ENCODE data around the gene QSOX2.
A peak's percentile ranks its signal among the peaks of the same experiment; 100 is the strongest.
"Not testable (repeated sequence)": the region's sequence is repeated elsewhere in the genome, so short reads cannot be mapped to it uniquely, and the experiment has no call there.

Gene QSOX2

GRCh38 chr9:136282272-136282861 lies 36.8 kb upstream of the QSOX2 start:
- no peak for DNase-seq

DNA sequence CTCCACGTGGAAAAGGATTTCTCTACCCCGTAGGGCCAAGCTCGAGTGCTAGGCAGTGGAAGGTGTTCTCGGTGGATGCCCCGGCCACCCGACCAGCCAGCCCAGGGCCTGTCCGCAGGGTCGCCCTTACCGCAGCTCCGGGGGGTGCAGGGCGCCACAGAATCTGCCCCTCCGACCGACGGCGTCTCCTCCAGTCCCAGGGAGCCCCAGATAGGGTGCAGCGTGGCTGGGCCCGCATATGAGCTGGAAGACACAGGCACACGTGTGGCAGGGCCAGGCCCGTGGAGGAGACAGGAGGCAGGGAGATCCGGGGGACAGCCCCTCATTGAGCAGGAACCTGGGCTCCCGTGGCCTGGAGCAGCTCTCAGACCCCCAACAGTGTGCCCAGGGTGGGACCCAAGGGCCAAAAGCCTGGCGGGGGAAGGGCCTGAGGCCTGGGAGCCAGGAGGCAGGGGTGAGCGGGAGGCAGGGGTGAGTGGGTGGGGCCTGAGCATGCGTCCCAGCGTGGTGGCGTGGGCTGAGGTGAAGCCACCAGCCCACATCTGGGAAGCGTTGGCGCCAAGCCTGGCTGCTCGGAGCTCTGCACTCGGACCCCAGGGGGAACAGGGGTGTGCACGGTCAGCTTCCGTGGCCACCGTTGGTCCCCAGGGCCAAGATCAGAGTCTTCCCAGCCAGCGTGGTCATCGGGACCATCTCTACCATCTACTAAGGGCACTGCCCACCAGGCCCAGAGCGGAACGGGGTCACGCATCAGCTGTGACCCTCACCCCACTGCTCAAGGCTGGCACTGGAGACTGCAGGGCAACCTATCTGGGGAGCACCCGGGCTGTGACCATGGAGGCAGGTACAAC lies 36.0 kb upstream of the QSOX2 start:
- DNase-seq: no peak

GRCh38 chr9:136280535-136281315 lies 35.1 kb upstream of the QSOX2 start:
- DNase-seq: no peak

GRCh38 chr9:136279471-136279870 lies 33.9 kb upstream of the QSOX2 start:
- no peak for DNase-seq

DNA sequence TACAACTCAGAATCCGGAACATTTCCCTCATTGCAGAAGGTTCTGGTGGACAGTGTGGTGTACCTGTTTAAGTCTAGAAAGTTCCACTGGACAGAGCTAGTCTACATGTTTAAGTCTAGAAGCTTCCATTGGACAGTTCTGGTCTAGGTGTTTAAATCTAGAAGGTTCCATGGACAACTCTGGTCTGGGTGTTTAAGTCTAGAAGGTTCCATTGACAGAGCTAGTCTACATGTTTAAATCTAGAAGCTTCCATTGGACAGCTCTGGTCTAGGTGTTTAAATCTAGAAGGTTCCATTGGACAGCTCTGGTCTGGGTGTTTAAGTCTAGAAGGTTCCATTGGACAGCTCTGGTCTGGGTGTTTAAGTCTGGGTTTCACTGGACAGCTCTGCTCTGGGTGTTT lies 33.3 kb upstream of the QSOX2 start:
- DNase-seq: no peak

- DNase-seq: no peak
Measured at GRCh38 chr9:136278221-136278620, 32.6 kb upstream of the QSOX2 start.

DNA sequence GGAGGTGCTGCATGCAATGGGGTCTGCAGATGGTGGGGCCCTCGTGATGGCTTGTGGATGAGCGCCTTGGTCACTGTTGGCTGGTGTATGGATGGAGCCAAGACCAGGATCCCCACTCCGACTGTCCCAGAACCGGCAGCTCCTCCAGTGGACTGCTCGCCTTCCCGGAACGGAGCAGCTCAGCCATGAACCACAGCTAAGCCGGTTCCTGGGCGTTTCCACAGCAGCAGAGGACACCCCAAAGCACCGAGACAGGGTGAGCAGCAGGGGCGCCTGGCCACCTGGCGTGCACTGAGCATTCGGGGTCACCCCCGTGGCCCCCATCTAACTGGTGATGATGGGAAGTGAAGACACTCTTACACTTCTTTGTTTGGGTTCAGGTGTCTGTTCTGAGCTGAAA lies 32.1 kb upstream of the QSOX2 start:
- no peak for DNase-seq

DNA sequence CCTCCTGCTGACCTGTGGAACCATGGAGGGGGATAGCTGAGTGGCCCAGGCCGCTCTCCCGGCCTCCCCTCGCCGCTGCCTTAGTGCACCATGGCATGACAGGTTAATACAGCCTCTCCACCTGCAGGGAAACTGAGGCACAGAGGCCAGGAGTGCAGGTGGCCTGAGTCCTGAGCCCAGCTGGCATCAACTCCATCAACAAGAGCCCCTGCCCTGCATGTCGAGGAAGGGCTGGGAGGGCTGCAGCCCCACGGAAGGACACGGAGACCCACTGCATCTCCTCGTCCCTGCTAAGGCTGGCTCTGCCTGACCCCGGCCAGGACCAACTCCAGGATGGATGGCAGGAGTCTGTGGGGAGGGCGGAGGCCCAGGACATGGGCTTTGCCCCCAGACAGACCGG lies 31.1 kb upstream of the QSOX2 start:
- no peak for DNase-seq

DNA sequence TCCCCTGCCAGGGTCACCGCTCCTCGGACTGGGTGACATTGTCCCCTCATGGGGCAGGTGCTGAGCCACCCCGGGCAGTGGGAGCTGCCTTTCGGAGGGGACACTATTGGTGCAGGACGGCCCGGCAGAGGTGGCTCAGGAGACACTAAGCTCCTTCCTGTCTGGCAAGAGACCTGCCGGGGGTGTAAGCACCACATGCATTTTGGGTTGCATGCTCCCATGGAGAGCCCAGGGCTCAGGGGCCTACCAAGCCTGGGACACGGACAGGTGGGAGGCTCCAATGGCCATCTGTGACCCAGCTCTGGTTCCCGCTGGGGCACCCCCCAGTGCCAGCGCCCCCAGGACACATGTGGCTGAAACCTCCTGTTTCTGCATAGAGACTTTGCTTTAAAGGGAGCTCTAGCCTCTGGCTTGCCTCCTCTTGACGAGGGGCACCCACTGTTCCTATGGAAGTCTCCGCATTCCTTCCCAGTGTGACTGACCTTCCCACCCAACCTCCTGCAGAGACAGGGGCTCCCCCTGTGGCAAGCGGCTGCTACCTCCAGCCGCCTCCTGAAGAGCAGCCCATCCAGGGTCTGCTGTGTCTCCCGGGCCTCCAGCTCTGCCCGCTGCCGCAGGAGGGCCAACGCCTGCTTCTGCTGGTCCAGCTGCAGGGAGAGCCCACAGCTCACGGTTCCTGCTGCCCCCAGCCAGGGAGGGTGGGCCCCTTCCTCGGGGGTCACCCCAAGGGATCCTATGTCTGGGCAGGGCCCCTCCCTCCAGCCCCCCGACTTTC lies 30.2 kb upstream of the QSOX2 start:
- DNase-seq: no peak

- DNase-seq: no peak
Measured at GRCh38 chr9:136274786-136275654, 29.4 kb upstream of the QSOX2 start.

DNA sequence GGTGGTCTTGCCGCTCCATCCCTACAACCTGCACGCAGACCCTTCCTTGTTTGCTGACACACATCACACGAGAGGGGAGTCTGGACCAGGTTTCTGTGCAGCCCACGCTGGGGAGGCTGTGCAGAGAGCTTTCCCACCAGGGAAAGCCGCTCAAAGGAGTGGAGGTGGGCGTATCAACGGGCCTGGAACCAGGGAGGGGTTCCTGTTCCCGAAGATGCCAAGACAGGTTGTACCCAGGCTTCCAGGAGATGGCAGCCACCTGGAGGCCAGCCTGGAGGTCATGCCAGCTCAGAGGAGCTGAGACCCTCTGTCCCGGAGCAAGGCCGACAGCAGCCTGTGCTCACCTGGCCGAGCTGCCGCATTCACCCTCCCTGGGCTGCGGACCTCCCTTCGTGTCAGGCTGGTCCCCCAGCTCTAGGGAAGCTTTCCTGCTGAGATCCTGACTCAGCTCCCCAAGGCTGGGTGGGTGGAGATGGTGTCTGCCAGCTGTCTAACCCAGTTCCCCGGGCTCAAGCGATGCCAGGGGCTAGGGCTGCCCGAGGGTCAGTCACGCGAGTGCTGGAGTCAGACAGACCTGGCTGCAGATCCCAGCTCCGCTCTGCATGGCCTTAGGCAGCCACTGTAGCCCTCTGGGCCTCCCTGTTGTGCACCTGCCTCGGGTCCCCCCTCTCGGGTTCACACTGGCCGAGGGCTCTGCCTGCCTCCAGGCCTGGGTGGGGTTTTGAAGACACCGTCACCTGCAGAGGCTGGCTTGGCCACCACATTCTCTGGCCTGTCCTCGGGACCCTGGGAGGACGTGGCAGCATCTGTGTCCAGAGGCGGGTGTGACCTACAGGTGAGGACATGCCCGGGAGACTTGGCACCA lies 28.5 kb upstream of the QSOX2 start:
- no peak for DNase-seq

- no peak for DNase-seq
Measured at GRCh38 chr9:136273244-136273865, 27.7 kb upstream of the QSOX2 start.

GRCh38 chr9:136270173-136270705 lies 24.6 kb upstream of the QSOX2 start:
- DNase-seq: no peak

DNA sequence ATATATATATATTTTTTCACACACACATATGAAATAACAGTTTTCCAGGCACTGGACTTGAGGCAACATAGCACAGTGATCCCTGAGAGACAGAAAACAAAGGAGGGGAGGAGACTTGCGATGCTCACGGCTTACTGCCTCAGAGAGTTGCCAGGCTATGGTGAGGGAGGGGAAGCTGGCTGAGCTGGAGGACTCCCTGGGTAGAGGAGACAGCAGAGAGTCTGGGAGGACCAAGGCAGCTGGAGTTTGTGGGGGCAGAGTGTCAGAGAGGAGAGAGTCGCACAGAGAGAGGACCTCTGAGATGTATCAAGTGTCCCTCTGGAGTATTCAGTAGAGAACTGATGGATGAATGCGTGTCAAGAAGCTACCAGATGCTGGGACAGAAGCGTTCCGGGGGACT lies 23.1 kb upstream of the QSOX2 start:
- DNase-seq: no peak

DNA sequence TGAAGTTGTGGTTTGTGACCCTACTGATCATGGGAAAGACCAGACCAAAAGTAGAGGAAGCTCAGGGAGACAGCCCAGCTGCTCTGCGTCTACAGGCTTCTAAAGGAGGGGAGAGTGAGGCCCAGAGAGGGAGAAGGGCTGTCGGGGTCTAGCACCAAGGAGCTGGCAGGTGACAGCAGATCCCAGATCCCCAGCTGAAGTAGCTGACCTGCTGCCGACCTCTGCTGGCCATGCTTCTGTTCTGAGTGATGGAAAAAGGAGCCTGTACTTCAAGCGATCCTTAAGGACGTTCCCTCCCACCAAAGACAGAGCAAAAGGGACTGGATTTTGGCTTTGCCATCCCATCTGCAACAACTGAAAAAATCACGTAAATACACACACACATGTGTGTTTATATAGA lies 22.7 kb upstream of the QSOX2 start:
- DNase-seq: no peak

GRCh38 chr9:136267261-136268111 lies 21.9 kb upstream of the QSOX2 start:
- peak; percentile 4 for DNase-seq

DNA sequence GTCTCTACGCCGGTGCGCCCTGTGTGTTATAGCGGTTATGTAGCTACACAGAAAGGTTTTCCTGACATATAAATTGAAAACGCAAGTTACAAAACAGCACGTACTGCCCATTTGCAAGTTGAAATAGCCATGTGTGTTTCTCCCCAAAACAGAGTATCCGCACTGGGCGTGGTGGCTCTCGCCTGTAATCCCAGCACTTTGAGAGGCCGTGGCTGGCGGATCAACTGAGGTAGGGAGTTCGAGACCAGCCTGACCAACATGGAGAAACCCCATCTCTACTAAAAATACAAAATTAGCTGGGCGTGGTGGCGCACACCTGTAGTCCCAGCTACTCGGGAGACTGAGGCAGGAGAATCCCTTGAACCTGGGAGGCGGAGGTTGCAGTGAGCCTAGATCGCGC lies 21.0 kb upstream of the QSOX2 start:
- not testable (repeated sequence) for DNase-seq

- DNase-seq: no peak
Measured at GRCh38 chr9:136265561-136266355, 20.1 kb upstream of the QSOX2 start.

All from KG1 (cell line).